KOPT-K1 (cell line): ENCODE measurements around the gene PITPNM3.

Source experiments
- H3K27ac ChIP-seq: fragments of 200-600 bp; sonication (generic); 2 replicates; pipeline ENCODE4 v1.5.1; 2016; ENCODE audit warnings: antibody characterized with exemption, mild to moderate bottlenecking, low read depth, low read length; ENCODE audit not compliant: poor library complexity, severe bottlenecking
- H3K36me3 ChIP-seq: fragments of 200-600 bp; sonication (generic); 2 replicates; pipeline ENCODE4 v1.5.1; 2017; ENCODE audit warnings: antibody characterized with exemption, mild to moderate bottlenecking, low read length, moderate library complexity; ENCODE audit not compliant: insufficient read depth
- H3K9me3 ChIP-seq: fragments of 200-600 bp; sonication (generic); 2 replicates; pipeline ENCODE4 v1.5.1; 2017; ENCODE audit warnings: antibody characterized with exemption, low read length, mild to moderate bottlenecking; ENCODE audit not compliant: insufficient read depth, poor library complexity, severe bottlenecking

Gene PITPNM3

GRCh38 chr17:6548578-6549330 is 7.6 kb downstream of the PITPNM3 start:
- Histone ChIP-seq H3K9me3 (no peaks in the 10 kb centered on the region), H3K27ac (no peak overlapping the region), H3K36me3 (no peaks in the 10 kb centered on the region)

DNA sequence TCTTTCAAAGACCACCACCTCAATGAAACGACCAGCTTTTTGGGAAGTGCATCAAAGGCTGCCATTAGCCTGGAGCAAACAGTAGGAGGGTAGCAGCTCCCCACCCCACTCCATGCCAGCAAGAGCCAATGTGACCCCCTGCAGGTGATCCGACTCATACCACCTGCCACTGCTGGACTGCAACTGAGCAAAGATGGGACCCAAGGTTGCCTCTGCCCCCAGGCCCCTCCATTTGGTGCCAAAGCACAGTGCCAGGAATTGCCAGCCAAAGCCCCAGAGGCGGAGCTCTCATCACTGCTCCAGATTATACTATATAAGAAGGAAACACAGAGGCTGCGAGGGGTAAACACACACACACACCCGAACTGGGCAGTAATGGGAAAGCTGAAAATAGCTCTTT is 8.3 kb downstream of the PITPNM3 start:
- no peaks in the 10 kb centered on the region for H3K36me3 ChIP-seq
- no peak overlapping the region for H3K27ac ChIP-seq
- no peaks in the 10 kb centered on the region for H3K9me3 ChIP-seq

- H3K27ac ChIP-seq = no peak overlapping the region
- H3K36me3 ChIP-seq = no peaks in the 10 kb centered on the region
- H3K9me3 ChIP-seq = no peaks in the 10 kb centered on the region
These were observed 9.0 kb downstream of the PITPNM3 start for GRCh38 chr17:6547336-6547735.

- Histone ChIP-seq H3K36me3 (no peaks in the 10 kb centered on the region), H3K27ac (no peak overlapping the region), H3K9me3 (no peaks in the 10 kb centered on the region)
These were observed 10.2 kb downstream of the PITPNM3 start for GRCh38 chr17:6546069-6546718.

DNA sequence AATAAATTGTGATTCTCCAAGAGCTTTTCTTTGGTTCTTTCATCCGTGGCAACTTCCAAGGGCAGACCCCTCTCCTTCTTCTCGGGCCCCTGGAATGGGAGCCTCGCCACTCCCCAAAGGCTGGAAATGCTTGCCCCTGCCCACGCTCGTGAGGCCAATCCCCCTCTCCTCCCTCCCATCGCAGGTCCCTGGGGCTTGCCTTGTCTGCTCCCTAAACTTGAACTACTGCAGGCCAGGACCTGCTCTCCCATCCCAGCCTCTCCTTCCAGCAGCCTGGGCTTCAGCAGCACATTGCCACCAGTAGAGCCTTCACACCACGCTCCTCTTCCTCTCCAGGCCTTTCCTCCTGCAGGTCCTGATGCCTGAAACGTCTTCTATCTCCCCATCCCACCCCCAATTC is 11.1 kb downstream of the PITPNM3 start:
- Histone ChIP-seq H3K27ac (no peak overlapping the region), H3K36me3 (no peaks in the 10 kb centered on the region), H3K9me3 (no peaks in the 10 kb centered on the region)

GRCh38 chr17:6544011-6544370 is 12.4 kb downstream of the PITPNM3 start:
- H3K9me3 ChIP-seq = peaks cover 11% of the 10 kb centered on the region
- H3K27ac ChIP-seq = no peak overlapping the region
- no peaks in the 10 kb centered on the region for H3K36me3 ChIP-seq

- peaks cover 14% of the 10 kb centered on the region for H3K9me3 ChIP-seq
- no peak overlapping the region for H3K27ac ChIP-seq
These were observed 13.0 kb downstream of the PITPNM3 start for GRCh38 chr17:6543079-6544010.

GRCh38 chr17:6542577-6542976 is 13.8 kb downstream of the PITPNM3 start:
- Histone ChIP-seq H3K9me3 (peaks cover 14% of the 10 kb centered on the region), H3K36me3 (no peaks in the 10 kb centered on the region), H3K27ac (no peak overlapping the region)

More at GRCh38 chr17:6543079-6544010, 13.0 kb downstream of the PITPNM3 start:
- H3K36me3 ChIP-seq = no peaks in the 10 kb centered on the region

DNA sequence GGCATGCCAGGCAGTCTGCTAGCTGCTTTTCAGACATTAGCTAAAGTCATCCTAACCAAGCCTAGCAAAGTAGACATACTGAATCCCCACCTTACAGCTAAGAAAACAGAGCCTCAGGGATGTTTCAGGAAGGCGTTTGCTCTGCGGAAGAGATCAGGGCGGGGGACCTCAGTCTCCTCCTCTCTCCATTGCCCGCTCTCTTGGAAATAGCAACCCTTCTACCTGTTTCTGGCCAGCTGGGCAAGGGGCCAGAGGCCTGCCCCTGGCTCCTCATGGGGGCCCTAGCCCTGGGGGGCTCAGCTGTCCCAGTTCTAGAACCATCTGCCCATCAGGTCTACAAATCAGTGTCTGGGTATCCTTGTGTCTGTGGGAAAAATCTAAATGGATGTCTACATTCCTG is 14.5 kb downstream of the PITPNM3 start:
- peaks cover 14% of the 10 kb centered on the region for H3K9me3 ChIP-seq
- no peaks in the 10 kb centered on the region for H3K36me3 ChIP-seq
- H3K27ac ChIP-seq = no peak overlapping the region

- Histone ChIP-seq H3K27ac (no peak overlapping the region), H3K9me3 (peaks cover 14% of the 10 kb centered on the region), H3K36me3 (no peaks in the 10 kb centered on the region)
These were observed 16.5 kb downstream of the PITPNM3 start for GRCh38 chr17:6539871-6540270.

- no peak overlapping the region for H3K27ac ChIP-seq
- H3K9me3 ChIP-seq = peaks cover 14% of the 10 kb centered on the region
- no peaks in the 10 kb centered on the region for H3K36me3 ChIP-seq
These were observed 19.7 kb downstream of the PITPNM3 start for GRCh38 chr17:6536566-6537065.

DNA sequence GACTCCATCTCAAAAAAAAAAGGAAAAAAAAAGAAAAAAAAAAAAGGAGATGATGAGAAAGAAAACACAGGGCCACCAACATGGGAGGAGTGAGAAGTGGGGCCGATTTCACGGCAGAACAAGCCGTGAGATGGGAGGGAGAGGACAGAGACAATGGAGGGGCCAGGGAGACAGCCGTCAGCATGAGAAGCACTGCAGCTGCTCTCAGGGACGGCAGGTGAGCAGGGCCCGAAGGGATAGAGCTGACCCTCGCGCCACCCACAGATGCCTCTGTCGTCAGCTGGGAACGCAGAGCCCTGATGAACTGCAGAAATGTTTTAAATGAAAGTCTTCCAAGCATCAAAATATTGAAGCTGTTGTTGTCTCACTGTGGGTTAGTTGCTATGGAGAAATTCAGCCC is 20.3 kb downstream of the PITPNM3 start:
- Histone ChIP-seq H3K27ac (no peak overlapping the region), H3K9me3 (peaks cover 14% of the 10 kb centered on the region)

GRCh38 chr17:6534846-6535514 is 21.4 kb downstream of the PITPNM3 start:
- H3K36me3 ChIP-seq = no peaks in the 10 kb centered on the region
- no peak overlapping the region for H3K27ac ChIP-seq
- peaks cover 13% of the 10 kb centered on the region for H3K9me3 ChIP-seq

More for the DNA sequence above, 20.3 kb downstream of the PITPNM3 start:
- no peaks in the 10 kb centered on the region for H3K36me3 ChIP-seq

DNA sequence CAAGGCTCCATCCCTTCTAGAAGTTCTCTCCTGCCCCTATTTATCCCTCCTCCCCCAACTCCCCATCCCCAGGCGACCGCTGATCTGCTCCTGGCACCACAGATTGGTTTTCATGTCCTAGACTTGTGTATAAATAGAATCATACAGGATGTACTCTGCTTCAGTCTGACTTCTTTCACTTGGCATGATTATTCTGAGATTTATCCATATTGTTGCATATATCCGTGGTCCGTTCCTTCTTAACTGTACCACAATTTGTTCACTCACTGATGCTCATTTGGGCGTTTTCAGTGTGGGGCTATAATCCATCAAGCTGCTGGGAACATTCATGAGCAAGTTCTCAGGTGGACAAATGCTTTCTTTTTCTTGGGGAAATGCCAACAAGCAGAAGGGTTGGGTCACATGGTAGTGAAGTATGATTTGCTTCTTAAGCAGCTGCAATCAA is 23.9 kb downstream of the PITPNM3 start:
- H3K9me3 ChIP-seq = no peaks in the 10 kb centered on the region
- no peak overlapping the region for H3K27ac ChIP-seq
- H3K36me3 ChIP-seq = no peaks in the 10 kb centered on the region
